Loucy (cell line): ENCODE results near the gene B2M.
A peak's percentile ranks its signal among the peaks of the same experiment; 100 is the strongest.

Source experiments
- H2AFZ ChIP-seq: fragments of 200-600 bp; sonication (generic); 2 replicates; pipeline ENCODE4 v1.6.0; 2016; ENCODE audit warnings: antibody characterized with exemption, mild to moderate bottlenecking, low read length, moderate library complexity
- H3F3A ChIP-seq: fragments of 200-600 bp; 2 replicates; pipeline ENCODE4 v1.6.0; 2016; ENCODE audit warnings: antibody characterized with exemption, low read depth, mild to moderate bottlenecking
- H3K27me3 ChIP-seq: fragments of 200-600 bp; sonication (generic); 2 replicates; pipeline ENCODE4 v1.6.1; 2014; ENCODE audit warnings: low read length, mild to moderate bottlenecking; ENCODE audit not compliant: insufficient read depth, poor library complexity, severe bottlenecking
- H3K36me3 ChIP-seq: fragments of 200-600 bp; sonication (generic); 2 replicates; pipeline ENCODE4 v1.6.1; 2016; ENCODE audit warnings: low read length; ENCODE audit not compliant: insufficient read depth
- H3K4me1 ChIP-seq: fragments of 200-600 bp; sonication (generic); 2 replicates; pipeline ENCODE4 v1.5.1; 2014; ENCODE audit warnings: low read length, mild to moderate bottlenecking; ENCODE audit not compliant: insufficient read depth, poor library complexity, severe bottlenecking
- H3K4me2 ChIP-seq: fragments of 200-600 bp; sonication (generic); 2 replicates; pipeline ENCODE4 v1.6.0; 2014; ENCODE audit warnings: antibody characterized with exemption, low read length, low read depth, mild to moderate bottlenecking; ENCODE audit not compliant: poor library complexity, severe bottlenecking
- H3K4me3 ChIP-seq: fragments of 200-600 bp; sonication (generic); 2 replicates; pipeline ENCODE4 v1.5.1; 2014; ENCODE audit warnings: low read length, mild to moderate bottlenecking, mixed read lengths; ENCODE audit not compliant: poor library complexity, severe bottlenecking
- H3K79me2 ChIP-seq: fragments of 200-600 bp; sonication (generic); 2 replicates; pipeline ENCODE4 v1.6.1; 2014; ENCODE audit warnings: low read length; ENCODE audit not compliant: insufficient read depth
- H3K9ac ChIP-seq: fragments of 200-600 bp; sonication (generic); 2 replicates; pipeline ENCODE4 v1.6.0; 2014; ENCODE audit warnings: mild to moderate bottlenecking, low read depth, low read length, moderate library complexity; ENCODE audit not compliant: poor library complexity, severe bottlenecking
- H3K9me2 ChIP-seq: fragments of 200-600 bp; sonication (generic); replicated peaks from 2 replicates; pipeline ENCODE4 v1.6.1; 2016; ENCODE audit warnings: low read depth, low read length, mixed read lengths
- H3K9me3 ChIP-seq: fragments of 200-600 bp; sonication (generic); 2 replicates; pipeline ENCODE4 v1.6.1; 2014; ENCODE audit warnings: mild to moderate bottlenecking, antibody characterized with exemption, low read length, low read depth; ENCODE audit not compliant: insufficient read depth
- H4K20me1 ChIP-seq: fragments of 200-600 bp; sonication (generic); 2 replicates; pipeline ENCODE4 v1.6.0; 2014; ENCODE audit warnings: antibody characterized with exemption, low read length, mild to moderate bottlenecking; ENCODE audit not compliant: insufficient read depth, poor library complexity, severe bottlenecking
- EZH2phosphoT487 ChIP-seq: fragments of 200-600 bp; IDR thresholded peaks from 2 replicates; pipeline ENCODE4 v1.6.1; 2018; ENCODE audit warnings: antibody characterized with exemption, mild to moderate bottlenecking, moderate library complexity, borderline replicate concordance
- TF ChIP-seq, protein P1 (sequence below): fragments of 200-600 bp; sonication (generic); conservative IDR thresholded peaks from 2 replicates; pipeline ENCODE4 v1.5.1; 2014; ENCODE audit warnings: mild to moderate bottlenecking, antibody characterized with exemption, low read length

Gene B2M

DNA sequence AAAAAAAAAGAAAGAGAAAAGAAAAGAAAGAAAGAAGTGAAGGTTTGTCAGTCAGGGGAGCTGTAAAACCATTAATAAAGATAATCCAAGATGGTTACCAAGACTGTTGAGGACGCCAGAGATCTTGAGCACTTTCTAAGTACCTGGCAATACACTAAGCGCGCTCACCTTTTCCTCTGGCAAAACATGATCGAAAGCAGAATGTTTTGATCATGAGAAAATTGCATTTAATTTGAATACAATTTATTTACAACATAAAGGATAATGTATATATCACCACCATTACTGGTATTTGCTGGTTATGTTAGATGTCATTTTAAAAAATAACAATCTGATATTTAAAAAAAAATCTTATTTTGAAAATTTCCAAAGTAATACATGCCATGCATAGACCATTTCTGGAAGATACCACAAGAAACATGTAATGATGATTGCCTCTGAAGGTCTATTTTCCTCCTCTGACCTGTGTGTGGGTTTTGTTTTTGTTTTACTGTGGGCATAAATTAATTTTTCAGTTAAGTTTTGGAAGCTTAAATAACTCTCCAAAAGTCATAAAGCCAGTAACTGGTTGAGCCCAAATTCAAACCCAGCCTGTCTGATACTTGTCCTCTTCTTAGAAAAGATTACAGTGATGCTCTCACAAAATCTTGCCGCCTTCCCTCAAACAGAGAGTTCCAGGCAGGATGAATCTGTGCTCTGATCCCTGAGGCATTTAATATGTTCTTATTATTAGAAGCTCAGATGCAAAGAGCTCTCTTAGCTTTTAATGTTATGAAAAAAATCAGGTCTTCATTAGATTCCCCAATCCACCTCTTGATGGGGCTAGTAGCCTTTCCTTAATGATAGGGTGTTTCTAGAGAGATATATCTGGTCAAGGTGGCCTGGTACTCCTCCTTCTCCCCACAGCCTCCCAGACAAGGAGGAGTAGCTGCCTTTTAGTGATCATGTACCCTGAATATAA, 2.0 kb downstream of the B2M start:
- TF ChIP-seq, protein P1, sequence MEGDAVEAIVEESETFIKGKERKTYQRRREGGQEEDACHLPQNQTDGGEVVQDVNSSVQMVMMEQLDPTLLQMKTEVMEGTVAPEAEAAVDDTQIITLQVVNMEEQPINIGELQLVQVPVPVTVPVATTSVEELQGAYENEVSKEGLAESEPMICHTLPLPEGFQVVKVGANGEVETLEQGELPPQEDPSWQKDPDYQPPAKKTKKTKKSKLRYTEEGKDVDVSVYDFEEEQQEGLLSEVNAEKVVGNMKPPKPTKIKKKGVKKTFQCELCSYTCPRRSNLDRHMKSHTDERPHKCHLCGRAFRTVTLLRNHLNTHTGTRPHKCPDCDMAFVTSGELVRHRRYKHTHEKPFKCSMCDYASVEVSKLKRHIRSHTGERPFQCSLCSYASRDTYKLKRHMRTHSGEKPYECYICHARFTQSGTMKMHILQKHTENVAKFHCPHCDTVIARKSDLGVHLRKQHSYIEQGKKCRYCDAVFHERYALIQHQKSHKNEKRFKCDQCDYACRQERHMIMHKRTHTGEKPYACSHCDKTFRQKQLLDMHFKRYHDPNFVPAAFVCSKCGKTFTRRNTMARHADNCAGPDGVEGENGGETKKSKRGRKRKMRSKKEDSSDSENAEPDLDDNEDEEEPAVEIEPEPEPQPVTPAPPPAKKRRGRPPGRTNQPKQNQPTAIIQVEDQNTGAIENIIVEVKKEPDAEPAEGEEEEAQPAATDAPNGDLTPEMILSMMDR: peak; percentile 63
- no peak for TF ChIP-seq EZH2phosphoT487
- H3K9ac ChIP-seq: peak overlapping the region; percentile 98
- peaks cover 69% of the 10 kb centered on the region for H4K20me1 ChIP-seq
- H3K4me2 ChIP-seq: peak overlapping the region; percentile 98
- H3K79me2 ChIP-seq: peaks cover 79% of the 10 kb centered on the region
- H3F3A ChIP-seq: peaks cover 17% of the 10 kb centered on the region
- H3K9me2 ChIP-seq: no peaks in the 10 kb centered on the region
- peaks cover 41% of the 10 kb centered on the region for H3K36me3 ChIP-seq
- H2AFZ ChIP-seq: no peak overlapping the region
- peaks cover 51% of the 10 kb centered on the region for H3K4me1 ChIP-seq
- peaks cover 10% of the 10 kb centered on the region for H3K27me3 ChIP-seq
- H3K9me3 ChIP-seq: no peaks in the 10 kb centered on the region
- peak overlapping the region; percentile 83 for H3K4me3 ChIP-seq

DNA sequence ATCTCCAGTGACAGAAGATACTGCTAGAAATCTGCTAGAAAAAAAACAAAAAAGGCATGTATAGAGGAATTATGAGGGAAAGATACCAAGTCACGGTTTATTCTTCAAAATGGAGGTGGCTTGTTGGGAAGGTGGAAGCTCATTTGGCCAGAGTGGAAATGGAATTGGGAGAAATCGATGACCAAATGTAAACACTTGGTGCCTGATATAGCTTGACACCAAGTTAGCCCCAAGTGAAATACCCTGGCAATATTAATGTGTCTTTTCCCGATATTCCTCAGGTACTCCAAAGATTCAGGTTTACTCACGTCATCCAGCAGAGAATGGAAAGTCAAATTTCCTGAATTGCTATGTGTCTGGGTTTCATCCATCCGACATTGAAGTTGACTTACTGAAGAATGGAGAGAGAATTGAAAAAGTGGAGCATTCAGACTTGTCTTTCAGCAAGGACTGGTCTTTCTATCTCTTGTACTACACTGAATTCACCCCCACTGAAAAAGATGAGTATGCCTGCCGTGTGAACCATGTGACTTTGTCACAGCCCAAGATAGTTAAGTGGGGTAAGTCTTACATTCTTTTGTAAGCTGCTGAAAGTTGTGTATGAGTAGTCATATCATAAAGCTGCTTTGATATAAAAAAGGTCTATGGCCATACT, 4.0 kb downstream of the B2M start:
- H3K4me3 ChIP-seq: peak overlapping the region; percentile 83
- peak overlapping the region; percentile 98 for H3K9ac ChIP-seq
- H3F3A ChIP-seq: peaks cover 31% of the 10 kb centered on the region

DNA sequence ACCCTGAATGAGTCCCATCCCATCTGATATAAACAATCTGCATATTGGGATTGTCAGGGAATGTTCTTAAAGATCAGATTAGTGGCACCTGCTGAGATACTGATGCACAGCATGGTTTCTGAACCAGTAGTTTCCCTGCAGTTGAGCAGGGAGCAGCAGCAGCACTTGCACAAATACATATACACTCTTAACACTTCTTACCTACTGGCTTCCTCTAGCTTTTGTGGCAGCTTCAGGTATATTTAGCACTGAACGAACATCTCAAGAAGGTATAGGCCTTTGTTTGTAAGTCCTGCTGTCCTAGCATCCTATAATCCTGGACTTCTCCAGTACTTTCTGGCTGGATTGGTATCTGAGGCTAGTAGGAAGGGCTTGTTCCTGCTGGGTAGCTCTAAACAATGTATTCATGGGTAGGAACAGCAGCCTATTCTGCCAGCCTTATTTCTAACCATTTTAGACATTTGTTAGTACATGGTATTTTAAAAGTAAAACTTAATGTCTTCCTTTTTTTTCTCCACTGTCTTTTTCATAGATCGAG, 4.5 kb downstream of the B2M start:
- peak overlapping the region; percentile 98 for H3K9ac ChIP-seq
- peaks cover 69% of the 10 kb centered on the region for H3K79me2 ChIP-seq
- peaks cover 71% of the 10 kb centered on the region for H4K20me1 ChIP-seq

More for the DNA sequence above, 4.0 kb downstream of the B2M start:
- Histone ChIP-seq H3K4me1 (peaks cover 46% of the 10 kb centered on the region), H3K36me3 (peaks cover 47% of the 10 kb centered on the region), H4K20me1 (peaks cover 71% of the 10 kb centered on the region), H3K79me2 (peaks cover 70% of the 10 kb centered on the region), H3K4me2 (peak overlapping the region; percentile 98), H3K27me3 (peaks cover 10% of the 10 kb centered on the region), H2AFZ (no peak overlapping the region), H3K9me3 (no peaks in the 10 kb centered on the region), H3K9me2 (no peaks in the 10 kb centered on the region)
- TF ChIP-seq, protein P1: no peak
- no peak for TF ChIP-seq EZH2phosphoT487

More for the DNA sequence above, 4.5 kb downstream of the B2M start:
- peak overlapping the region; percentile 98 for H3K4me2 ChIP-seq
- H3K9me3 ChIP-seq: no peaks in the 10 kb centered on the region
- no peak overlapping the region for H2AFZ ChIP-seq
- TF ChIP-seq, protein P1: no peak
- no peak for TF ChIP-seq EZH2phosphoT487
- H3K4me1 ChIP-seq: peaks cover 51% of the 10 kb centered on the region
- peak overlapping the region; percentile 83 for H3K4me3 ChIP-seq
- peaks cover 29% of the 10 kb centered on the region for H3F3A ChIP-seq
- H3K9me2 ChIP-seq: no peaks in the 10 kb centered on the region
- peaks cover 47% of the 10 kb centered on the region for H3K36me3 ChIP-seq
- peaks cover 10% of the 10 kb centered on the region for H3K27me3 ChIP-seq
